ENCODE data around the gene LRRTM4.
"Not testable (repeated sequence)": the region's sequence is repeated elsewhere in the genome, so short reads cannot be mapped to it uniquely, and the experiment has no call there.

The LRRTM4 gene

DNA sequence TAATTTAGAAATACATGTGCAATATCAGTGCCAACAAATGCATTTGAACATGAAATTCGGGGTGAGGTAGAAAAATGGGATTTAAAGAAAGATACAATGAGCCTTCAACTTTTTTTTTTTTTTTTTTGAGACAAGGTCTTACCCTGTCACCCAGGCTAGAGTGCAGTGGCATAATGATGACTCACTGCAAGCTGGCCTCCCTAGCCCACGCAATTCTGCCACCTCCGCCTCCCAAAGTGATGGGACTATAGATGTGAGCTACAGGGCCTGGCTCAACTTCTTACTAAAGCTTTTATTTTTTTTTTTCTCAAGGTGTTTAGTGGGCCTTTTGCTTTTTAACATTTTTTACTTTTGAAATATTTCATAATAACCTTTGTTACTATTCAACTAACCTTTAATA is 365.6 kb downstream of the LRRTM4 start:
- no peak for DNase-seq

DNA sequence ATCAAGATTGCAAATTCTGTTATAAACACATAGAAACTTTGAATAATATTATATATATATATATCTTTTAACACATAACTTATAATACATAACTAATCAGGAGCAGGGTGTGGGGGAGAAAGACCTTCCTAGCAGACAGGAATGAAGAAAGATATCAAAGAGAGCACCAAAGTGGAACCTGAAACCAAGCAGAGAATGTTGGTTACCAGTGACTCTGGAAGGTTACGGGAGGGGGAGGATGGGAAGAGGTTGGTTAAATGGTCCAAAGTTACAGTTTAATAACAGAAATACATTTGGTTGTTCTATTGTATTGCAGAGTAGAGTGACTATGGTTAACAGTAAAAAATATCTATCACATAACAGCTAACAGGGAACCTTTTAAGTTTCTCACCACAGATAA is 366.7 kb downstream of the LRRTM4 start:
- no peak for DNase-seq

DNA sequence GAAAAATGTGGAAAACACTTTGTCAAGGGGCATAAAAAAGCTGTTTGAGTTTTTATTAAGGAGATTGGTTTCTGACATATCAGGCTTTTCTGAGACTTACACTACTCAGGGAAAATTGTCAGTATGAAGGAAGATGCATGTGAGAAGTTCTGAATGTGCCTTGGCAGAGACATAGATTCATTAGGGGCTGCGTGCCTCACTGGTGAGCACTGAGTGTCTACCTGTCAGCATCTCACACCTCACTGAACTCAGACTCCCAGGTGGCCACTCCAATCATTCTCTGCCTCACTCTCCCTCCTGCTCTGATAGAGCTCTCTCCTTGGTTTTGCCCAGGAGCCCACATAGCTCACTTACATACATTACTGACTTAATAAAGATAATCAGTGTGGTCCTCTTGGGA is 372.6 kb downstream of the LRRTM4 start:
- no peak for DNase-seq

DNA sequence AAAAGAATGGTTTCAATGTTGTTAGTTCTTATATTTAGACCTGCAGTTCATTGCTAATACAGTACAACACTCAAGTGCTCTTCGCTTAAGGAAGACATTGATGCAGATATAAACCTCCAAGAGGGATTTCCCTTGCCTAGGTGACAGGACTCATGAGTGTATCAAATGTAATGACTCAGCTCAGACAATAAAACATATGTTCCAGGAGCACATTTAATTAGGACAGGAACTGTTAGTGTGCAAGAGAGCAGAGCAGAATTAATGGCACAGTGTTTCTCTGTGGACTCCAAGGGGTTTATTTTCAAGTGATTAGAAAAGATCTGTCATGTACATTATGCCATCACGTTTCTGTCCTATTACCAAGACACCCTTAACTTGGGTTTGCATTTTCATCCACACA is 375.0 kb downstream of the LRRTM4 start:
- no peak for DNase-seq

DNA sequence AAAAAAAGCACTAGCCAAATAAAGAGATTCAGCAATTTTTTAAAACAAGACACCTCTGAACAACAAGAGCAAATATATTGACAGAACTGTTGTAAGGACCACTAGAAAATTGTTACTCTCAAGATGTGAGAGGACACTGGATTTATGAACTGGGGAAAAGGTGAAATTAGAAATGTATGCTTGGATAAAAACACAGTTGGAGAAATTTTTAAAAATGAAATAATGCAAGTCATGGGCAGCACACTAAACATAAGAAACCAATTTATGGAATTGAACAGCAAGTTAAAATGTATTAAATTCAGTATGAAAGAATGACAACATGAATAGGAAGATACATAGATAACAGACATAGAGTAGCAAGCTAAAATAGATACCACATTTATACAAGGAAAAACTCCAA is 377.4 kb downstream of the LRRTM4 start:
- DNase-seq, result no peak

DNA sequence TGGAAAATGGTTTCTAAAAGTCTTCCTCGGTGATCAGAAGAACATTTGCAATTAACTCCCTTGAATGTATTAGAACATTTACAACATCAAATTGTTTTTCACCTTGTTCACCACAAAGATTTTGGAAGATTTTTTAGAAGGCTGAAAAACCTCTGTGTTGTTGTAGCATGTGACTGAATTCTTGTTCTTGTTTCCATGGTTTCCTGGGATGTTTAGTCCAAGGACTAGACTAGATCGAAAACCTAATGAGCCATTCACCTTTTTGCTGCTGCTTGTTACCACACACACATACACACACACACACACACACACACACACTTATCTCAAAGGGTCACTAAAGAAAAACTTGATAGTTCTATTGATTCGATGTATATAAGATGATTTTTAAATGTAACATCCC is 380.0 kb downstream of the LRRTM4 start:
- DNase-seq, result no peak

DNA sequence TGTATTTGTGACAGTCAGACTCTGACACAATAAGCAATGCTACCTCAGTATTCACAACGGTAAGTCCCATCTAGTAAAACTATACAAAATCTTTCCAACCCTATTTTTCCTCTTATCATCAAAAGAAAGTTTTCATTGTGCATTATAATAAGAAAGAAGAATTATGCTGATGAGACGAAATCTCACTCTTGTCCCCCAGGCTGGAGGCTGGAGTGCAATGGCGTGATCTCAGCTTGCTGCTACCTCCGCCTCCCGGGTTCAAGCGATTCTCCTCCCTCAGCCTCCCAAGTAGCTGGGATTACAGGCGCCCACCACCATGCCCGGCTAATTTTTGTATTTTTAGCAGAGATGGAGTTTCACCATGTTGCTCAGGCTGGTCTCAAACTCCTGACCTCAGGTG is 393.7 kb downstream of the LRRTM4 start:
- not testable (repeated sequence) for DNase-seq

DNA sequence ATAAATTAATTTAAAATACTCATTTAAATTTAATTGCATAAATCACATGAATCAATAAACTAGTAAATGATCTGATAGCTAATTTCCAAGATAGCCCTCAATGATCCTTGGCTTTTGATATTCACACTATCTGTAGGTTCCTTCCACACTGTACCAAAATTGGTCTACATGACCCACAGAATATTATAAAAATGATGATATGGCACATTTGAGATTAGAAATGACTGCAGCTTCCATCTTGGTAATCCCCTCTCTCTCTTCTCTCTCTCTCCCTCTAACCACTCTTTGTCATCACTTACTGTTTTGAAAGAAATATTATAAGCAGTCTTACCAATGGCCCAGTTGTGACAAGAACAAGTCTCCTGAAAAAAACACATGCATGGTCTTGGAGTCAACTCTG is 394.8 kb downstream of the LRRTM4 start:
- DNase-seq, result no peak

DNA sequence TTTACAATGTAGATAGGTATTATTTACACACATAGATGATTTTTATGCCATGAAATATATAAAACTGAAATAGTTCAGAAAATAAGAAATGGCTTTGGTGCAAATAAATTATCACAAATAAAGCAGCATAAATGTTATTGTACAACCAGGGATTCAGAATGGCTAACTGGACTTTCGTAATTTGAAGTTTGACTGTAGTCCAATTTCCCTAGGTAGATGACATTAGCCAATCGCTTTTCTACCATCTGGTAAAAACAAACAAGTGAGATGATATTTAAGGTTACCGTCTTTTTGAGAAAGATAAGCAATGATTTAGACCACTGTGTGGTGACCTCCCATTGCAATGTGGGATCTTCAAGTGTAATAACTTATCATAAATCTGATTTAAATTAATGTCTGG is 400.7 kb downstream of the LRRTM4 start:
- DNase-seq, result no peak

DNA sequence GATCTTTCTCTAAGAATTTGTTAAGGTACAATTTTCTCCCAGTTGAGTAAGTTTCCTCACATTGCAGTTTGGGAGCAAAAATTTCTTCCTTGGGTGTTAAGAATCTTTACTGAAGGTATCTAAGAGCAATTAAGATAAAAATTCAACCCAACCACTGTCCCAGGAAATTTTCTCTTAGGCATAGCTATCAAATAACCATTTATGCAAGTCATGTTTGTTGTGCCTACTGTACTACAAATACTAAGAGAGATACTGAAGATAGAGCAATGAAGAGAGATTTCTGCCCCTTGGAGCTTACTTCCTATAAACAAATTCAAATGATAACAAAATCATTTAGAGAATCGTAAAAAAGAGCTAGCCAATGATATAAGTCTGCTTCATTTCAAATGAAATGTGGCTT is 402.8 kb downstream of the LRRTM4 start:
- no peak for DNase-seq

DNA sequence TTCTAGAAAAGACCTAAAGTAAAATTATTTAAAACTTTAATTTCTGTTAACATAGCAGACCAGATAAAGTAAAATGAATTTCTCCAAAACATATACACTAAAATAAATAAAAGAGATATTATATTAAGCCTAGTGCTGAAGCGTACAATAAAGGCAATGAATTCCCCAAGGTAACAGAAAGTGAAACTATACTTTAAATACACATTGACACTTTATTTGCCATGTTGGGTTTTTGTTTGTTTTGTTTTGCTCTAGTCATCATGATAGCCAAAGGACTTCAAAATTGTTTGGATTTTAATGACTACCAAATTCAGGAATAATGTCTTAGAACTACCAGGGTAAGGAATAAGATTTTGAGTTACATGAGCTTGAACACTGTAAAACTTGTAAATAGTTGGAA is 413.3 kb downstream of the LRRTM4 start:
- no peak for DNase-seq

DNA sequence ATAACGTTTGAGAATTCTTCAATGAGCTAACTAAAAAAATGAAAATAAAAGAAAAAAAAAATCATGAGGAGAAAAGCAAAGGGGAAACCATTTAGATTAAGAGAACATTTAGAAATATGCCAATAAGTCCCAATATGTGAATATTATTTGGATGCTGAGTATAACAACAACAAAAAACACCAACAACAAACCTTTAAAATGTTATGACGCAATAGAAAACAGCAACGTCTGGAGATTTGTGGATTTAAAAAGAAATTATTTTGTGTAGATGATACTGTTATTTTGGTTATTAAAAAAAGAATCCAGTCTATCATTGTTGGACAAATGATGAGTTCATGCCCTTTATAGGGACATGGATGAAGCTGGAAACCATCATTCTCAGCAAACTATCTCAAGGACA is 417.2 kb downstream of the LRRTM4 start:
- DNase-seq, result no peak

DNA sequence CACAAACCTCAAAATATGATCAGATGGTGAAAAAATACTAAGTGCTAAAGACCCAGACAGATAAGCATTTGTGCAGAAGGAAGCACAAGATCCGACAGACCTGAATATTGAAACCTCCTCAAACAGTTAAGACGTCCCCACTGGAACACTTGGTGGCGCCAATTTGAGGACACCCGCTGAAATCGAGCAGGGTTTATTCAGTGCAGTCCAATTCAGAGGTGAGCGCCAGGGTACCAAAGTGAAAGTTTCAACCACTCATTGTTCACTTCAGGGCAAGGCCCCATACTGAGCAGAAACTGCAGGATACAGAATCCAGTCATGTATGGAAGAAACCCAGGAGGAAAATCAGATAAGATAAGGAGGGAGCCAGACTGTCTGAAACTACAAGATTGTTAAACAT is 417.6 kb downstream of the LRRTM4 start:
- DNase-seq, result no peak

DNA sequence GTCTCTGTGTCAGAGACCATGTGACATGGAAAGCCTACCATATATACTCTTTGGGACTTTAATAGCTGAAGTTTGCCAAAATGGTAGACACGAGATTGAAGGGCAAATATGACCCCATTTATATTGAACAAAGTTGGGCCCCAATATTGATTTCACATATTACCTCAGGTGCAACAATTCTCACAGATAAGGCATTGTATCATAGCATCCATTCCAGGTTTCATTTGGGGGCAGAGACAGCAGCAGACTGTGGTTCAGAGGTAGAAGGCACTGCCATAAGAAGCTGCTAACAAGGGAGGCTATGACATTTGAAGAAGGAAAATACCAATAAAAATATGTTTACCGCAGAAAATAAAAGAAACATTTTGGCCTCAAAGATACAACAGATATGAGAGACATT is 419.2 kb downstream of the LRRTM4 start:
- DNase-seq, result no peak

DNA sequence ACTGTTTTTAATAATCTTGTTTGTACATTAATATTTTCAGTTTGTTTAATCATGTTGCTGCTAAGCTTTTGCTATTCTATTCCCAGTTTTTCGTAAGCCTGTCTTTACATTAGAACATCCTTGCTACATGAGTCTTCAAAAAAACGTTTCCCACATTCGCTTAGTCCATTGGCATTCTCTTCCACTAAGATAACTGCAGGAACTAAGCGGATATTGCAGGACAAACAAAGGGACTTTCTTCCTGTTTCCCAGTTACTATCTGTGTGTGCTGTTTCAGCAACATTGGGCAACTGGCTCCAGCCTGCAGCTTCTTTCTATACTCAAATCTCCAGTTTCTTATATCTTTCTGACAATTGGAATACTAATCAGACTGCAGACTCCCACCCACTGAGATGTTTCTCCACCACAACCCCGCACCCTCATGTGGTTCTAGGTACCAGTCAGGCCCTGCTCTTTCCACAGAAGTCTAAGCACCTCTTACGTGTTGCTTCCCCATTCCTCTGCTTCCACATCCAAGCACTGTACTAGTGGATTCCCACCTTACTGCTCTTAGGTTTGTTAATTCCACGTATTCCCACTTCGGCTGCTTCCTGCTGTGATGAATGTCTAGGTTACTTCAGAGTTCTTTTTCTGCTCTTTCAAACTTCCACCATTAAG is 420.3 kb downstream of the LRRTM4 start:
- no peak for DNase-seq

DNA sequence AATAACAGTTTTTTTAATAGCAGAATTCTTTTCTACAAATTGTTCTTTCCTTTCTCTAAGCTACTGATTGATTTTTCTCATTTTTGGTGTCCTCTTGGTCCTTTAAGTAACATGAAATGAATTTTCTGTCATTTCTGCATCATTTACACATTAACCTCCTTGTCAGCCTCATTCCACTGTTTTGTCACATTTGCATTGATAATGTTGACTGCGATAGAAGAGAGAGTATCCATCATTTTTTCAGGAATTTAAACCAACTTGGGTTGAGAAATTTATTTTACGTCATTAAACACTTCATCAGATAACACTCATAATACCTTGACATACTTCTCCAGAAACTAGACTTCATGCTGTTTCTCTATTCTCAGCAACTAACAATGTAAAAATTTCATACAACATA is 422.2 kb downstream of the LRRTM4 start:
- DNase-seq, result no peak

DNA sequence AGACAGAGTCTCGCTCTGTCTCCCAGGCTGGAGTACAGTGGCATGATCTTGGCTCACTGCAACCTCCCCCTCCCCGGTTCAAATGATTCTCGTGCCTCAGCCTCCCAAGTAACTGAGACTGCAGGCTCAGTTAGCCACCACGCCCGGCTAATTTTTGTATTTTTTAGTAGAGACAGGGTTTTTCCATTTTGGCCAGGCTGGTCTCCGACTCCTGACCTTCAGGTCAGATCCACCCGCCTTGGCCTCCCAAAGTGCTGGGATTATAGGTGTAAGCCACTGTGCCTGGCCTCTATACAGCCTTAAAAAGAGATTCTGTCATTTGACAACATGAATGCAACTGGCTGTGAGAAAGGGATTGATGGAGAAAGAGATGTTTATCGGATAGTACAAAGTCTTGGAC is 426.7 kb downstream of the LRRTM4 start:
- DNase-seq, result not testable (repeated sequence)

DNA sequence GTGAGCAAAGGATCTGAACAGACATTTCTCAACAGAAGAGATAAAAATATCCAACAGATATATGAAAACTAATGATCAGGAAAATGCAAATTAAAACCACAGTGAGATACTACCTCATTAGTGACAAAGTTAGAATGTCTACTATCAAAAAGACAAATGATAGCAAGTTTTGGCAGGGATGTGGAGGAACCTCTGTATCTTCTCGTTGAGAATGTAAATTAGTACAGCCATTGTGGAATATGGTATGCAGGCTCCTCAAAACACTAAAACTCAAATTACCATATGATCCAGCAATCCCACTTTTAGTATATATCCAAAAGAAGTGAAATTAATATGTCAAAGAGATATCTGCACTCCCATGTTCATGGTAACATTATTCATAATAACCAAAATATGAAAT is 427.1 kb downstream of the LRRTM4 start:
- DNase-seq, result no peak

DNA sequence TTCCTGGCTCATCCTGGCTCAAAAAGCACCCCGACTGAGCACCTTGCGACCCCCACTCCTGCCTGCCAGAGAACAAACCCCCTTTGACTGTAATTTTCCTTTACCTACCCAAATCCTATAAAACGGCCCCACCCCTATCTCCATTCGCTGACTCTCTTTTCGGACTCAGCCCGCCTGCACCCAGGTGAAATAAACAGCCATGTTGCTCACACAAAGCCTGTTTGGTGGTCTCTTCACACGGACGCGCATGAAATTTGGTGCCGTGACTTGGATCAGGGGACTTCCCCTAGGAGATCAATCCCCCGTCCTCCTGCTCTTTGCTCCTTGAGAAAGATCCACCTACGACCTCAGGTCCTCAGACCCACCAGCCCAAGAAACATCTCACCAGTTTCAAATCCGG is 433.8 kb downstream of the LRRTM4 start:
- not testable (repeated sequence) for DNase-seq

DNA sequence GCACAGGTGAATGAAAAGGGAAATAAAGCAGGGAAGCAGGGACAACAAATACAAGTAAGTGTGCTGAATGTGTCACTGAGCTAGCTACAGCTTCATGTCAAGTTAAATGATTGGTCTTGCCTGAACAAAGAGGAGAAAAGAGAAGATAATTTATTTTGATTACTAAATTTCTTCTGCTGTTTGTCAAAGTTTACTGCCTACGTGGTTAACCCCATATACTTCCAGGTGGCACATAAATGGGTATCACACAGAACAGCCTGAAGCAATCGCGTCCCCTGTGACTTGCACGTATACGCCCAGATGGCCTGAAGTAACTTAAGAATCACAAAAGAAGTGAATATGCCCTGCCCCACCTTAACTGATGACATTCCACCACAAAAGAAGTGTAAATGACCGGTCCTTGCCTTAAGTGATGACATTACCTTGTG is 434.2 kb downstream of the LRRTM4 start:
- DNase-seq, result no peak

DNA sequence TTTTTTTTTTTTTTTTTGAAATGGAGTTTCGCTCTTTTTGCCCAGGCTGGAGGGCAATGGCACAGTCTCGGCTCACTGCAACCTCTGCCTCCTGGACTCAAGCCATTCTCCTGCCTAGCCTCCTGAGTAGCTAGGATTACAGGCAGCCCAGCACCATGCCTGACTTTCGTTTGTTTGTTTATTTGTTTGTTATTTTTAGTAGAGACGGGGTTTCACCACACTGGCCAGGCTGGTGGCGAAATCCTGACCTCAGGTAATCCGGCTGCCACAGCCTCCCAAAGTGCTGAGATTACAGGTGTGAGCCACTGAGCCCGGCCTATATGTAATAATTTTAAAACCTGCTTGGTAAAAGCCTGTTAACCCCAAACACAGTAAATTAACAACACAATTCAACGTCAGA is 435.7 kb downstream of the LRRTM4 start:
- DNase-seq, result no peak

DNA sequence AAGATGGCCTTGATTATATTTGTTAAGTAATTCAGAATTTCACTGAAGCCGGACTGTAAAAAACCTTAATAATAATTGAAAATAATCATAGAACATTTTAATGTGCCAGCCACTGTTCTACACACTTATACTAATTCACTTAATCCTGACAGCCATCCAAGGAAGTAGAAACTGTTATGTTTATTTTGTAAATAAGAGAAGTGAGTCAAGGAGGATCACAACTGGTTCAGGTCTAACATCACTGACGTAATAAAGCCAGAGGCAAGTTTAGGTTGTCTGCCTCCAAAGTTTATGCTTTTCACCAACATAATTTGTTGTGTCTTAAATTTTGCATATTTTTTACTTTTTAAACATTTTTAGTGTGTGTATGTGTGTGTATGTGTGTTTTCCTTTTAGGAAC is 436.1 kb downstream of the LRRTM4 start:
- no peak for DNase-seq

DNA sequence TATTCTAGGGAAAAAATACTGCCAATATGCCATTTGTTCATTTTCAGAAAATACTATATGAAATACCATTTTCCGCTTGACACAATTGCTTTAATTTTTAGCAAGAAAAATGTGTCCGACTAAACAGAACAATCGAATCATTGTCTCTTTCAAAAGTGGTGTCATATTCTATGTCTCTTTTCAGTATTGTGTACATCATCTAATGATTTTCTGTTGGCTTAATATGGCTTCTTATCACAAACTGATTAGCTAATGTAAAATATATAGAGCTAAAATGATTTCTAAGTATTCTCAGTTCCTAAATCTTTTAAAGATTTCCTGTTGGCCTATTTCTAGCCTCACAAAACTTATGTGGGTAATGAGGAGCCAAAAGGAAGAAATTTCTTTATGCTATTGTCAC is 436.6 kb downstream of the LRRTM4 start:
- DNase-seq, result no peak

DNA sequence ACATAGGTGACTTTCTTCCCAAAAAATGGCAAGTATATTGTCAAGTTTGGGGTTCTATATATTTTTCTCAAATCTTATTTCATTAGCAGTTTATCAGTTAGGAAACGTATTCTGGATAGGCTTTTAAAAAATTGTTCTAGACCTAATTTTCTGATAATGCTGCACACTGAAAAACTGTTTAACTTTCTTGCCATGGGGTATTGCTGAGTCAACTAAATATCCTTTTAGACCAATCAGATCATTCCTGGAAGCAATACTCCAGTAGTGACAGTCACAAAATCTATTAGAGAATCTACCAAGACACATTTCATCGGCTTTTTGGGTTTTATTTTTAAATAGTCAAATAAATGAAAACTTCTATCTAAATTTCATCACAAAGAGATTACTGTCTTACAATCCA is 440.6 kb downstream of the LRRTM4 start:
- DNase-seq, result no peak

DNA sequence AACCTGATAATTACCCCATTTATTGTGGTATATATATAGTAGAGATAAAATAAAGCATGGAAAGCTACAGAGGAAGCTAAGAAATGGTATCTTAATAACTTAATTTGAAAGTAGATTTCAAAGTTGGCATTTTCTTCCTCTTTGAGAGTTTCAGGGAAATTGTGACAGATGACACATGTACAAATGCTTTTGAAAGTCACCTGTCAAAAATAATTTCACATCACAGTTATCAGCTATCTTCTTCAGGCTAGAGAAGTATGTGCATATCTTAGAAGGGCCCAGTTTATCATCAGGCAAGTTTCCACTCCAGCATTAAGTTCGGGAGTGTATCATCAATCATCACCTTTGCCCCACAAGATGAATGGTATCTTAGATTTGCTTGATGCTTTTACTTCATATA is 457.9 kb downstream of the LRRTM4 start:
- DNase-seq, result no peak

DNA sequence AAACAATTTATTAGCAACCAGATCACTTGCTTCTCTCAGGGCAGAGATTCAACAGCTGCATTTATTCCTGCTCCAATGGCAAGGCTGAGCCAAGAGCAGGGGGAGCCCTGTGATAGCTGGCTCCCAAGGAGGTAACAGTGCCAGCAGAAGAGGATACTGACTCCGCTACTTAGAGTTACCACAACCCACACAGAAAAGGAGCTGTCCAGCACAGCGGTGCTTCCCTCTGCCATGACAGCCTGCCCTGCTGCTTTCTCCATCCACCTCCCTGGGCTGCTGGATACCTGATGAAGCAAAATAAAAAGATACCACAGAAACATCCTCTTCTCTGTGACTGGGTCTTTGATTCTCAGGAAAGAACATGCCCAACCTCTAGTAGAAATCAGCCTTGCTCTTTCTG is 467.2 kb downstream of the LRRTM4 start:
- no peak for DNase-seq

Data from NCI-H1436 treated with DMSO at 0.1 percent for 48 hours (cell line).